H54 (cell line): ENCODE measurements around the gene TMEM183A.
"Not testable (repeated sequence)": the region's sequence is repeated elsewhere in the genome, so short reads cannot be mapped to it uniquely, and the experiment has no call there.

Experiments used
- DNase-seq: peaks from one replicate; pipeline ENCODE4 v3.0.0; 2011; ENCODE audit warnings: low spot score, mixed read lengths; ENCODE audit not compliant: insufficient read length
- FAIRE-seq: peaks from 3 replicates; lab custom pipeline; 2011; peaks lifted over from hg19 to GRCh38; lab: Jason Lieb, UNC
- POLR2A ChIP-seq: IDR thresholded peaks from 2 replicates; pipeline ENCODE4 v1.6.1; 2011; ENCODE audit warnings: low read depth, mild to moderate bottlenecking, low read length

Gene TMEM183A

DNA sequence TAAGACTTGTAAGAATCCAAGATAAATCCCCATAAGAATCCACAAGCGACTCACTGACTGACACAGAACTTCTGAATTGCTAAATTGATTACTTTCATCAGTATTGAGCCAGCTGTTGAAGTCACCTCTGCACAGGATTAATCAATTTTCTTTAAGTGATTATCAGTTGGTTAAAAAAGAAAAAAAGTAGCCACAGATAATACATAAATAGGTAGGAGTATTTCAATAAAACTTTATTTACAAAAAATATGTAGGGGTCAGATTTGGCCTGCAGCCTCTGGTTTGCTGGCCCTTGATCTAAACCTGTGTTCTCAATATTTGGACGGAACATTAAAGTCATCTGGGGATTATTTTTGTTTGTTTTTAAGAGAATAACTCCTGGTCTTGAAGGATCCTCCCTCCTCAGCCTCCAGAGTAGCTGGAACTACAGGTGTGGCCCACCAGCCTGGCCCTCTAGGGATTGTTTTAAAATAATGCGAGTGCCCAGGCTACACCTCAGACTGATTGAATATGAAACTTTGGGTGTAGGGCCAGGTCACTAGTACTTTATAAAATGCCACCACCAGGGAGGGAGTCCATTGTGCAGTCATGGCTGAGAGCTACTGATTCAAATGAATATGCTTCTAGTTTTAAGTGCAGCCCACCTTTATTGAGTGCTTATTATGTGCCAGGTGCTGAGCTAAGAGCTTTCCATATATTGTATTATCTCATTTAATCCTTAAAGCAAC lies 6.8 kb upstream of the TMEM183A start:
- DNase-seq: no peak
- TF ChIP-seq POLR2A: no peak
- no peak for FAIRE-seq

DNA sequence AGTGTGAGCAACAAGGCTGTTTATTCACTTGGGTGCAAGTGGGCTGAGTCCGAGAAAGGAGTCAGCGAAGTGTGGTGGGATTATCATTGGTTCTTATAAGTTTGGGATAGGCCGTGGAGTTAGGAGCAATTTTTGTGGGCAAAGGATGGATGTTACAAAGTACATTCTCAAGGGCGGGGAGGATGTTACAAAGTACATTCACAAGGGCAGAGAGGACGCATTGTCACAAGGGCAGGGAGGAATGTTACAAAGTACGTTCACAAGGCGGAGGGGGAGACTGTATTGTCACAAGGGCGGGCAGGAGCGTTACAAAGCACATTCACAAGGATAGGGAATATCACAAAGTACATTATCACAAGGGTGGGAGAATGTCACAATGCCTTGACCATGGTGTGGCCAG lies 5.2 kb upstream of the TMEM183A start:
- DNase-seq (no peak), FAIRE-seq (no peak)
- TF ChIP-seq POLR2A: no peak

DNA sequence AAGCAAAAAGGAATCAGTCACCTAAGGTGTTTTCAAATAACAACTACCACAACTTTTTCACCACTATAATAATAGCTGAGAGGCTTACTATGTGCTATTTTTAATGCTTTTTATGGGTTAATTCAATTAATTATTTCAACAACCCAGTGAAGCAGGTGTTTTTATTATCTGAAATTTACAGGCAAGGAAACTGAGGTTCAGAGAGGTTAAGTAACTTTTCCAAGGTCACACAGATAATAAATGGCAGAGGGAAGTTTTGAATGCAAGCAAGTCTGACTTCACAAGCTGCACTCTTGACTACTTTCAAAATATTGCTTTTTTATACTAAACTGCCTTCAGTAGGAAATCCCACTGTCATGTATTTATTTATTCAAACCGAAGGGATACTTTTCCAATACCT lies 4.2 kb upstream of the TMEM183A start:
- DNase-seq (no peak), FAIRE-seq (no peak)
- no peak for TF ChIP-seq POLR2A

- FAIRE-seq, DNase-seq: not testable (repeated sequence)
Observed at GRCh38 chr1:203005395-203006142, 1.6 kb upstream of the TMEM183A start.

DNA sequence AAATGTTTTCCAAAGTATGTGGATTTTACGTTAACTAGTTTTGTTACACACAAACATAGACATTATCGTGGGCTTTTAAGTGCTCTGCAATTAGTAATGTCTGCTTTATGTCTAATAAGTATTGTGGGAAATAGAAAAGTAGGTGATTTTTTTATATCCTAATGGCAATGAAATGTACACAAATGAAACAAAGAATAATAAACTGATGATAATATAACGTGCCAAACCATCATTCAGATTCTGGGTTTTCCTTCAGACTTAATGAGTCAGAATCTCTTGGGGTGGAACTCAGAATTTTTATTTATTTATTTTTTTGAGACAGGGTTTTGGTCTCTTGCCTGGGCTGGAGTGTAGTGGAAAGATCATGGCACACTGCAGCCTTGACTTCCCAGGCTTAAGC lies 2.0 kb downstream of the TMEM183A start:
- FAIRE-seq: no peak
- DNase-seq: no peak
- no peak for TF ChIP-seq POLR2A

GRCh38 chr1:203011582-203011981 lies 4.4 kb downstream of the TMEM183A start:
- no peak for TF ChIP-seq POLR2A
- no peak for FAIRE-seq

GRCh38 chr1:203017061-203017460 lies 9.9 kb downstream of the TMEM183A start:
- FAIRE-seq (no peak), DNase-seq (no peak)
- no peak for TF ChIP-seq POLR2A

More at GRCh38 chr1:203011582-203011981, 4.4 kb downstream of the TMEM183A start:
- no peak for DNase-seq

GRCh38 chr1:203017692-203018091 lies 10.5 kb downstream of the TMEM183A start:
- FAIRE-seq: no peak

GRCh38 chr1:203022855-203023254 lies 15.7 kb downstream of the TMEM183A start:
- FAIRE-seq: peak; percentile 82

More at GRCh38 chr1:203017692-203018091, 10.5 kb downstream of the TMEM183A start:
- no peak for TF ChIP-seq POLR2A
- DNase-seq: no peak

GRCh38 chr1:203025686-203026030 lies 18.5 kb downstream of the TMEM183A start:
- no peak for DNase-seq
- FAIRE-seq: no peak
- no peak for TF ChIP-seq POLR2A

More at GRCh38 chr1:203022855-203023254, 15.7 kb downstream of the TMEM183A start:
- not testable (repeated sequence) for DNase-seq

DNA sequence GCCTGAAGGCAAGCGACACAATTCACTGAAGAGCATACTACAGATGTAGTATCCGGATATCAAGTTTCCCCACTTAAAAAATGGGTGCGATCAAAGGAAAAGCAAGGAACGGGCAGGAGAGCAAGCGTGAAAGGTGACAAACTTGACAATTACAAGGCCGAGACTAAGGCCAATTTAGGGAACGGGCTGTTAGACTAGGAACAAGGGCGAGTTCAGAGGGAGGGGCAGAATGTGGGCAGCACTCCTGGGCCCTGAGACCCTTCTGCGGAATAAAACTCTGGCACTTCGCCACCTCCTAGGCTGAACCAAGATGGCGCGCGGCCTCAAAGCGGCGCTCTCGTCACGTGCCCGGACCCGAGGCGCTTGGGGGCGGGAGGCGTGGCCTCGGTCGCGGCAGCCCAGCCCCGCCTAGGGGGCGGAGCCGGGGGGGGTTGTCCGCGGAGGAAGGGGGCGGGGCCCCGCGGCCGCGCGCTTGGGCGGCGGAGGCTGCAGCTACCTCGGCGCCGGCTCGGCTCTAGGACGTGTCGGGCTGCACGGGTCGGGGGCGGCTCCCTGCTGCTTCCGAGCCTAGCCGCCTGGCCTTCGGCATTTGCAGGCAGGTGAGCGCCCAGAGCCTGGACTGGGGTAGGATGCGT lies 19.0 kb downstream of the TMEM183A start, which contains the start of gene PPFIA4:
Gene PPFIA4 (plus strand): TSS at position 461 of the 635 bp plus-strand sequence. CDS start 12,518 bp downstream, outside the sequence.
- no peak for FAIRE-seq
- peak; percentile 84 for DNase-seq
- peak; percentile 90 for TF ChIP-seq POLR2A

DNA sequence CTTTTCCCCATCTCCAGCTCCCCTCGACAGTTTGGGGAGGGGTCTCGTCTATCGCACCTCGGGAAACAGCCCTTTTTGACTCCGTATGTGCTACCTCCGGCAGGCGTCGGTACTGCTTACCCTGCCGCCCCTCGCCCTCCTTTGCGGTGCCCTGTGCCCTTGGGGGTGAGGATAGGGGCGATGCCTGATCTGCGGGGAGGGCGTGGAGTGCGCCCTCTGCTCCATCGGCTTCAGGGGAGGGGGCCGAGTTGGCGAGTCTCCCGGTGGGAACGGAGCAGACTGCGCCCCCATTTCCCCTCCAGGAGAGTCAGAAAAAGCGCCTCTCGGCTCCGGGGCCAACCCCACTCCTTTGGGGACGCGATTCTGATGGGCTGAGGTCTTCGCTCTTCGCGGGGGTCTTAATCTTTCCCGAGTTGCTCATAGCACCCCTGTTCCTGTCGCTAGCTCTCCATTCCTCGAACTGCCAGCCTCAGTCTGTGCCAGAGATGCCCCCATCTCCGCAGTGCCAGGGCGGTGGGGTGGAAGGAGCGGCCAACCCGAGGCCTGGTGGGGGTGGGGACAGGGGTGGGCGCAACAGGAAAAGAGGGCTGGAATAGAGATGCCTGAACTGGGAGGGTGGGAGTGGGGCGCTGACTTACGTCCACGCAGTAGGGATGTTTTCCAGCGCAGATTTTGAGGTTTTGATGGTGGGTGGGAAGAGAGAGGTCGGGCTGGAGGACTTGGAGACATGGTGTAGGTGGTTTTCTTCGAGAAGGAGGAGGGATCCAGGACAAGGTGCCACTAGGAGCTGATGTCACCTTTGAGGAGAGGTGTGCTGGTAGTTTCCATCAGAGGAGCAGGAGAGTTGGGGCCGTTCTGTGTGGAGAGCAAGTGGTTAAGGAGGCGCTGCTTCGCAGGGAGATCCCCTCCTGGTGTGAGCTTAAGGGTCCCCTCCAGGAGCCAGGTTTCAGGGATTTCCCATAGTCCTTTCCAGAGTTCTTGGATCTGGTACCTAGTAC lies 19.8 kb downstream of the TMEM183A start:
- TF ChIP-seq POLR2A: no peak
- FAIRE-seq: no peak
- DNase-seq: no peak
